Lower leg skin (tissue), 3 donors: ENCODE measurements around the gene PRDM8.

Source experiments
- POLR2A ChIP-seq, 2 donors: fragments of 450-650 bp; IDR thresholded peaks; one replicate each; pipeline ENCODE4 v1.6.1; 2016 to 2017; ENCODE audit warnings: antibody characterized with exemption in 2 of 2, mild to moderate bottlenecking in 1 of 2, moderate library complexity in 1 of 2
- TF ChIP-seq, protein P1 (sequence below), 3 donors: fragments of 450-650 bp; IDR thresholded peaks; one replicate each; pipeline ENCODE4 v1.5.1; 2016; ENCODE audit warnings: antibody characterized with exemption in 3 of 3, mild to moderate bottlenecking in 3 of 3, moderate library complexity in 2 of 3

DNA sequence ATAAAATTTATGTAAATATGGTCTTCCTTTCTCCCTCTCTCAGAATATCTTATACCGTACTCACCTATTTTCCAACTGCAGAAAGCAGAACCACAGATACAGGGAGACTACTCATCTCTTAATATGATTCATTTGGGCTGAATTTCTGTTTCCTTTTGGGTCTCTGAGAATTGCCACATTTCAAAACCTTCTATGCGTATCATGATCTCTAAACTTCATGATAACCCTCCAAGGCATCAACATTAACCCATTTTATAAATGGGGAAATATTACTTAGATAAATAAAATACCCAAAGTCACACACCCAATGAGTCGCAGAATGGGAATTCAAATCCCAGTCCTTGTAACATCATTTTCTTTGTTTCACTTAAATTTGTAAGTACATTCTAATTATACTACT is 16.6 kb upstream of the PRDM8 start:
- TF ChIP-seq, protein P1, sequence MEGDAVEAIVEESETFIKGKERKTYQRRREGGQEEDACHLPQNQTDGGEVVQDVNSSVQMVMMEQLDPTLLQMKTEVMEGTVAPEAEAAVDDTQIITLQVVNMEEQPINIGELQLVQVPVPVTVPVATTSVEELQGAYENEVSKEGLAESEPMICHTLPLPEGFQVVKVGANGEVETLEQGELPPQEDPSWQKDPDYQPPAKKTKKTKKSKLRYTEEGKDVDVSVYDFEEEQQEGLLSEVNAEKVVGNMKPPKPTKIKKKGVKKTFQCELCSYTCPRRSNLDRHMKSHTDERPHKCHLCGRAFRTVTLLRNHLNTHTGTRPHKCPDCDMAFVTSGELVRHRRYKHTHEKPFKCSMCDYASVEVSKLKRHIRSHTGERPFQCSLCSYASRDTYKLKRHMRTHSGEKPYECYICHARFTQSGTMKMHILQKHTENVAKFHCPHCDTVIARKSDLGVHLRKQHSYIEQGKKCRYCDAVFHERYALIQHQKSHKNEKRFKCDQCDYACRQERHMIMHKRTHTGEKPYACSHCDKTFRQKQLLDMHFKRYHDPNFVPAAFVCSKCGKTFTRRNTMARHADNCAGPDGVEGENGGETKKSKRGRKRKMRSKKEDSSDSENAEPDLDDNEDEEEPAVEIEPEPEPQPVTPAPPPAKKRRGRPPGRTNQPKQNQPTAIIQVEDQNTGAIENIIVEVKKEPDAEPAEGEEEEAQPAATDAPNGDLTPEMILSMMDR (IDR thresholded peaks at IDR 0.05) = no peak
- no peak for TF ChIP-seq POLR2A (IDR thresholded peaks at IDR 0.05)
